ENCODE results near the gene P4HB. TPM values are rescaled to one million over a fixed set of nuclear protein-coding genes. Genes with fewer than 3 reads are reported as not detected.
A peak's percentile ranks its signal among the peaks of the same experiment; 100 is the strongest.

The P4HB gene
- polyA plus RNA-seq, 4 donors = 397 to 434 (median 411) TPM

- no peak for DNase-seq (ENCODE audit: low read depth in 4 of 4, low spot score in 2 of 4)
Observed at GRCh38 chr17:81898029-81898866, 37.9 kb upstream of the P4HB start.

DNA sequence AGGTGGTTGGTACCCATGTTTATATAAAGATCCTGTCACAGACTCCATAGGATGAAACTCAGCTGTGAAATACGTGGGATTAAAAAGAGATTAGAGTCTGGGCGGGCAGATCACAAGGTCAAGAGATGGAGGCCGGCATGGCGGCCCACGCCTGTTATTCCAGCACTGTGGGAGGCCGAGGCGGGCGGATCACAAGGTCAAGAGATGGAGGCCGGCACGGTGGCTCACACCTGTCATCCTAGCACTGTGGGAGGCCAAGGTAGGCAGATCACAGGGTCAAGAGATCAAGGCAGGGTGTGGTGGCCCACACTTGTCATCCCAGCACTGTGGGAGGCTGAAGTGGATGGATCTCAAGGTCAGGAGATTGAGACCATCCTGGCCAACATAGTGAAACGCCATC, 35.1 kb upstream of the P4HB start:
- DNase-seq (ENCODE audit: low read depth in 4 of 4, low spot score in 2 of 4) = no peak

- no peak for DNase-seq (ENCODE audit: low read depth in 4 of 4, low spot score in 2 of 4)
Observed at GRCh38 chr17:81891303-81891552, 30.9 kb upstream of the P4HB start.

DNA sequence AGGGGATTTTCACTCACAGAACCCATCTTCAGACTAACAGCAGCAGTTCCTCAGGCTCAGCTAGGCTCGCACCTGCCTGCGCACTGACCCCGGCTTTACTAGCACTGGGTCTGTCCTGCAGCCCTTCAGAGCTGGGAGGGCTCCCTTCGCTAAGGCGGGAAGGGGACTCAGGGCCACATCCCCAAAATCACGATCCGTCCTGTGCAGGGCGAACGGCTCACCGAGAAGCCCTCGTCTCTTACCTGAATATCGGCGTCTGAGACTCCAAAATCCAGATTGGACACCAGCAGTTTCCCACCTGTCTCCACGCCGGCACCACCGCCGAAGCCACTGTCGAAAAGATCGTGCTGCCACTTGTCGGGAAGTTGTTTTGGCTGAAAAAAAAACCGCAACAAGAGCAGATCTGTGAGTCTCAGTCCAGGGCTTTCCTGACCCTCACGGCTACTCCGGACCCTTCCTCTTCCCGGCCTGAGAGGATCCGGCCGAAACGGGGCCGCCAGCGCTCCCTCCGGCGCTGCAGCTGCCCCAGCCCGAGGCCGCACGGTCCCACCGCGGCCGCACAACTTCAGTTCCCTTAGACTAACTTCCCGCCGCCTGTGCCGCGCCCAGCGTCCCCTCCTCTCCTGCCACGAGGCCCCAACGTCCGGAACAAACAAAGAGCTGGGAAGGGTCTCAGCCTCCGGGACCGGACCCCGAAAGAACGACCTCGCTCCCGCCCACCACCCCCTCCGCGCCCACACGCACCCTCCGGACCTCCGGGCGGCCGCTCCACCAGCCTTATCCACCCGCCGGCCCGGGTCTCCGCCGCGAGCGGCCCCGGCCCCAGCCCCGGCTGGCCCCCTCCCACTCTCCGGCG, 30.3 kb upstream of the P4HB start:
- DNase-seq (ENCODE audit: low read depth in 4 of 4, low spot score in 2 of 4) = no peak

DNA sequence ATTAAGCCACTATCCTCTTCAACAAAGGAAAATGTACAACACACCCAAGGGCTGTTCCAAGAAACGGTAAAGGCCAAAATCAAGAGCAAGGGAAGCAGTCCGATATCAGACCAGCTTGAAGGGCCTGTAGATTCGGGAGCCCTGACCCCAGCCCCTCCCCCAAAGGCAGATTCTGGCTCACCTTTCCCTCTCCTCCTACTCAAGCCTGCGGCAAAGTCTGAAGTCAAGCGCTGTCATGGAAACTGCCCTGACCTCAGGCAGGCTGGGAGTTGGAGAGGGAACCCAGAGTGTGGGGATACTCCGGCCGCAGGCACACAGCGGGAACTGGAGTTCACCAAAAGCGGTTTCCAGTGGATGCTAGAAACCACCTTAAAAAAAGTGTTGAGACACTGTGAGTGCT, 29.3 kb upstream of the P4HB start:
- DNase-seq (ENCODE audit: low read depth in 4 of 4, low spot score in 2 of 4) = no peak

- DNase-seq (ENCODE audit: low read depth in 4 of 4, low spot score in 2 of 4) = no peak
Observed at GRCh38 chr17:81888988-81889595, 28.8 kb upstream of the P4HB start.

DNA sequence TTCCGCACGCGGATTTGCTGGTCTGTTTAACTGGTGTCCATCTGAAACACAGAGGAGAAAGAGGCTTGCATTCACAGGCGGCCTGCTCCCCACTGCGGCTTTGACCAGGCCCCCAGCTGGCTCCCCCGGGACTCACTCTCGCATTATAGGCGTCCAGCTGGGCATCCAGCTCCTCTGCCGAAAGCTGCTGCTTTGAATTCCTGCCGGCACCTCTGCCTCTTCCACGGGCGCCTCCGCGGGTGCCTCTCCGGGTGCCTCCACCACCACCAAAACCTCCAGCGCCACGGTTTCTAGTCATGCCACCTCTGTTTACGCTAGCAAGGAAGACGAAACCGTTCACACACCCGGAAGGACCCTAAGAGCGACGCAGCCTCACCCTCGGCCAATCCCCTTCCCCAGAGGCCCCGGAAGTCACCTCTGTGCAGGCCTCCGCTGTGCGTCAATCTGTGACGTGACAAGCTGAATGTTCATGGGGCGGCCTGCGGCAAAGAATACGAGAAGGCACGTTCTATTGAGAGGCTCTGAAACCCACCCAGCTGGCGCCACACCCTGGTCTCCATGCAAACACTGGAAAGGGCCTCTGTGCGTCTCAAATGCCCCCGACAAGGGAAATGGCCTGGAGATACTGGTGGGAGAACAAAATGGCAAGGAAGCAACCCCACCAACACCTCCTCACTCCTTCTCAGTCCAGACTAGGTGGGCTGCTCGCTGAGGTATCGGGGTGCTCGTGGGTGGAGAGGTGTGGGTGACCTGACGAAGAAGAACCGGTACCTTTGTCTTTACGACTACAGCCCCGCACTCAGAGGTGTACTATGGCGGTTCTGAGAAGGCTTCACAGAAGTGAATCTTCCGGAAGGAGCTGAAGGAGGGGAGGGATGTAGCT, 28.0 kb upstream of the P4HB start:
- no peak for DNase-seq (ENCODE audit: low read depth in 4 of 4, low spot score in 2 of 4)

DNA sequence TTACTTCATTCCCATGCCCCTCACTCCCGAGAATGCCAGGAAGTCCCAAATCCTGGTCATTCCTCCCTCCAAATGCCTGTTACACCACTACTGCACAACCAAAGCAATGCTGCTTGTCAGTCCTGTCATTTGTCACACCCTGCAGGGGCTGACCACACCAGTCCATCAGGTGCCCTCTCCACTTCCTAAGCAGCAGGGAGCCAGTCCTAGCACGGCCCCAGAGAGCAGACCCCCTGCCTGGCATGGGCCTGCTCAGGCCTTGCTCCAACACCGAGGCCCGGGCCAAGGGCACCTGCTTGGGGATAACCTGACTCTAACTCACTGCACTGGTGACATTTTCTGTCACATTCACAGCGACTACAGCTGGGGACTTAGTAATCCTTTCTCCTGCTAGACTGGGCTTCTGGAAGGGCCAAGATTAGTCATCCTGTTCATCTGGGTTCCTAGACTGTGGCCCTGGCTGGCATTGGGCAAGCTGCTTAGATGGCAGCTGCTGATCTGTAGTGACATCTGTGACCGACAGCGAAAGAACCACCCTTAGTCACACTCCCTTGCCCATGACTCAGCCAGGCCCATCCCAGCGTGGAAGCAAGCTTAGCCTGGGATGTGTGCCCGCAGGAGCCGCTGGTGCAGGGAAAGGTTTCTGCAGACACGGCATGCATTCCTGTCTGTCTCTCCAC, 25.7 kb upstream of the P4HB start:
- DNase-seq (ENCODE audit: low read depth in 4 of 4, low spot score in 2 of 4) = no peak

- no peak for DNase-seq (ENCODE audit: low read depth in 4 of 4, low spot score in 2 of 4)
Observed at GRCh38 chr17:81885454-81885853, 25.1 kb upstream of the P4HB start.

- DNase-seq (ENCODE audit: low read depth in 4 of 4, low spot score in 2 of 4) = no peak
Observed at GRCh38 chr17:81884968-81885367, 24.6 kb upstream of the P4HB start.

GRCh38 chr17:81884520-81884919, 24.2 kb upstream of the P4HB start:
- no peak for DNase-seq (ENCODE audit: low read depth in 4 of 4, low spot score in 2 of 4)

DNA sequence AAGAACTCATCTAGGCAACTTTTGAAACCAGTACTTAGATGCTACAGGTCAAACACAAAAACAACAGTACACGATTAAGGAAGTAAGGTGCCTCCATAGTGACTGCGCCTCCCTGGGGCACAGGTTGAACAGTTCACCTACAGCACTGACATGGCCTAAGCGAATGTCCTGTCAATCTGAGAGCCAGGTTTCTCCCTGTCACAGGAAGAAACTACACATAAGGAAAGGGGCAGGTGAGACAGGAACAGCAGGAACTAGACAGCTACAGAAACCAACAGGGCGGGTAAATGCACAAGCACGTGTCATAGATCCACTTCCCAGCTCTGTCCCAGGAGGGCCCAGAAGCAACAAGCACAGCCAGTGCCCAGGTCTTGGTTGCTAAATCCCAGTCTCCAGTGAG, 18.8 kb upstream of the P4HB start:
- no peak for DNase-seq (ENCODE audit: low read depth in 4 of 4, low spot score in 2 of 4)

GRCh38 chr17:81878294-81878693, 18.0 kb upstream of the P4HB start:
- DNase-seq (ENCODE audit: low read depth in 4 of 4, low spot score in 2 of 4) = no peak

DNA sequence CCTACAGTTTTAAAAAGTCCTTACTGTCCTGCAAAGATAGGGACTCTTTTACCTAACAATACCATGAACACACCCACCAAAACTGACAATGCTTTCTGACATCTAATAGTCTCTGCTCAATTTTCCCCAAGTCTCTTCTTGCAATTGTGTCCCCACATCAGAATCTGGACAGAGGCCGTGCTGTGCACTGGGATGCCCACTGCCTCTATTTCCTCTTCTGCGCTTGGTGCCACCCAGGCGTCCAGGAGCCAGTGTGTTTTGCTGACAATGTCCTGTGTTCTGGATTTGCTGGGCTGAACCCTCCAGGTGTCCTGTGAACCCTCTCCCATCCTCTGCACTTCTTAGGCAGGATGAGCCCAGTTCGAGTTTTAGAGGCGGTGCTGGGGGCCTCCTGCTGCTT, 17.2 kb upstream of the P4HB start:
- DNase-seq (ENCODE audit: low read depth in 4 of 4, low spot score in 2 of 4) = no peak

DNA sequence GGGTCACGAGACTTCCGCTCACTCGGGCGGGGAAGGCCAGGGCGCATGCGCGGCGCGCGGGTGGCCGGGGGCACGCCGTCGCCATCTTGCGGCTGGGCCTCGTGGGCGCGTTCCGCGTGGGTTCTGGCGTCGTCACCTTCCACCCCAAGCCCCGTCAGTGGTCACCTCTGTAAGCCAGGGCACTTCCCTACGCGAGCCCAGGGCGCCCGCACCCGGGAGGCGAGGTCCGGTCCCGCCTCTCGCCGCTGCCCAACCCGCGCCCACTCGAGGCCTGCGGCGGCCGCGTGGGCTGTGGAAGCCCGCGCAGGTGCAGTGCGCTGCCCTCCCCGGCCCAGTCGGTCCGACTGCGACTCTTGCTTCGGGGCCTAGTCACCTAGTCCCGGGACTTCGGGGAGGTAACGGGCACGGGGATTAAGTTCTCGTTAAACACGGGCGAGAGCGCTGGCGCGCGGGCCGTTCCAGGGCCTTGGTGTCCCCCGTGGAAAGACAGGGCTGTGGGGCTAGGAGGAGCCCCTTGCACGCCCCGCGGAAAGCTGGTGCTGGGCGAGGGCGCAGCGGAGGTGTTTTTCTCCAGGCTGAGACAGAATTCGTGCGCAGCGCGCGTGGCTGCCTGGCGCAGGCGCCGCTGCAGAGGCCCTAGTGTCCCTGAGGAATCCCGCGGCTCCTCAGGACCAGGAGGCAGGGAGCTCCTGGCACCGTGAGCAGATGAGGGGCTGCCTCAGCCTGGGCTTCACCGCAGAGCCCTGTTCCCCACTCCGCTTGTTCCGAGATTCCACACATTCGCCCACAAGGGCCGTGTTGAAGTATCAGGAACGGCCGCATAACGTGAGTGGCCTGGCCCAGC, 11.3 kb upstream of the P4HB start:
- DNase-seq (ENCODE audit: low read depth in 4 of 4, low spot score in 2 of 4) = peak in 3 of 4 donors; percentile 68 to 79 (median 77)

GRCh38 chr17:81870981-81871386, 10.6 kb upstream of the P4HB start, which contains the start of gene ARHGDIA:
TSS of gene ARHGDIA (minus strand) at chr17:81871337. CDS start at chr17:81869930, 1,407 bp downstream.
- DNase-seq (ENCODE audit: low read depth in 4 of 4, low spot score in 2 of 4) = no peak

- DNase-seq (ENCODE audit: low read depth in 4 of 4, low spot score in 2 of 4) = no peak
Observed at GRCh38 chr17:81870131-81870980, 10.0 kb upstream of the P4HB start.
